Epidermal melanocyte (primary cell): ENCODE results near the gene OSBPL3.

ENCODE experiments used
- DNase-seq: peaks from one replicate; pipeline ENCODE4 v3.0.0; 2011; ENCODE audit warnings: low spot score; ENCODE audit not compliant: insufficient read length

The OSBPL3 gene

GRCh38 chr7:24863626-24864025, 116.4 kb downstream of the OSBPL3 start:
- DNase-seq, result no peak

GRCh38 chr7:24862461-24862860, 117.5 kb downstream of the OSBPL3 start:
- no peak for DNase-seq

GRCh38 chr7:24861336-24861735, 118.6 kb downstream of the OSBPL3 start:
- DNase-seq, result no peak

GRCh38 chr7:24860611-24861010, 119.4 kb downstream of the OSBPL3 start:
- no peak for DNase-seq

GRCh38 chr7:24858108-24858977, 121.6 kb downstream of the OSBPL3 start:
- DNase-seq, result no peak

- DNase-seq, result no peak
Measured at GRCh38 chr7:24857623-24858022, 122.4 kb downstream of the OSBPL3 start.

GRCh38 chr7:24854866-24855265, 125.1 kb downstream of the OSBPL3 start:
- DNase-seq, result no peak

- DNase-seq, result no peak
Measured at GRCh38 chr7:24851786-24852185, 128.2 kb downstream of the OSBPL3 start.

- no peak for DNase-seq
Measured at GRCh38 chr7:24848878-24849277, 131.1 kb downstream of the OSBPL3 start.

GRCh38 chr7:24847754-24848153, 132.2 kb downstream of the OSBPL3 start:
- DNase-seq, result no peak

- DNase-seq, result no peak
Measured at GRCh38 chr7:24843821-24844434, 136.1 kb downstream of the OSBPL3 start.

GRCh38 chr7:24842449-24843241, 137.3 kb downstream of the OSBPL3 start:
- no peak for DNase-seq

- DNase-seq, result no peak
Measured at GRCh38 chr7:24842029-24842428, 137.9 kb downstream of the OSBPL3 start.

- no peak for DNase-seq
Measured at GRCh38 chr7:24840563-24840962, 139.4 kb downstream of the OSBPL3 start.

- DNase-seq, result no peak
Measured at GRCh38 chr7:24836084-24836483, 143.9 kb downstream of the OSBPL3 start.

- DNase-seq, result no peak
Measured at GRCh38 chr7:24835643-24836042, 144.3 kb downstream of the OSBPL3 start.

GRCh38 chr7:24834128-24834798, 145.7 kb downstream of the OSBPL3 start:
- DNase-seq, result no peak

GRCh38 chr7:24833549-24833948, 146.4 kb downstream of the OSBPL3 start:
- no peak for DNase-seq

- DNase-seq, result no peak
Measured at GRCh38 chr7:24831240-24831639, 148.7 kb downstream of the OSBPL3 start.

- DNase-seq, result no peak
Measured at GRCh38 chr7:24830440-24831050, 149.4 kb downstream of the OSBPL3 start.

GRCh38 chr7:24829787-24830186, 150.2 kb downstream of the OSBPL3 start:
- no peak for DNase-seq
